Thyroid gland (tissue), 4 donors: ENCODE measurements around the gene MCF2L. TPM values are rescaled to one million over a fixed set of nuclear protein-coding genes. Genes with fewer than 3 reads are reported as not detected.

Experiments
- DNase-seq, 2 donors: peaks; one replicate each; pipeline ENCODE4 v3.0.0-alpha.2; 2019
- H3K27ac ChIP-seq, 3 donors: fragments of 200-600 bp; sonication (generic); 1 replicate in 2 of 3; 2 replicates in 1 of 3; pipeline ENCODE4 v1.5.1; 2016 to 2019; ENCODE audit warnings: mild to moderate bottlenecking in 1 of 3, moderate library complexity in 1 of 3
- H3K27me3 ChIP-seq: fragments of 200-600 bp; sonication (generic); one replicate; pipeline ENCODE4 v1.5.1; 2019
- H3K36me3 ChIP-seq, 2 donors: fragments of 200-600 bp; sonication (generic); one replicate each; pipeline ENCODE4 v1.5.1; 2016 to 2019
- H3K4me1 ChIP-seq, 2 donors: fragments of 200-600 bp; sonication (generic); one replicate each; pipeline ENCODE4 v1.5.1; 2017 to 2019
- H3K4me3 ChIP-seq, 3 donors: fragments of 200-600 bp; sonication (generic); replicated peaks in 1 of 3; 1 replicate in 2 of 3; 2 replicates in 1 of 3; pipeline ENCODE4 v1.5.1; 2016; ENCODE audit warnings: mild to moderate bottlenecking in 1 of 3
- H3K9me3 ChIP-seq: fragments of 200-600 bp; sonication (generic); one replicate; pipeline ENCODE4 v1.5.1; 2017
- POLR2A ChIP-seq, 2 donors: fragments of 450-650 bp; IDR thresholded peaks; one replicate each; pipeline ENCODE4 v1.6.1; 2017; ENCODE audit warnings: antibody characterized with exemption in 2 of 2, mild to moderate bottlenecking in 2 of 2, moderate library complexity in 1 of 2
- WGBS, 2 donors: methylation state at CpG; one replicate each; pipeline ENCODE4 v1.1.5; 2017; 5-methylcytosine and 5-hydroxymethylcytosine counted together
- intact Hi-C: fragments of 100-400 bp; cut with DNase I; formaldehyde crosslinking; loops from one replicate; pipeline ENCODE4 v1.15.1; 2023
- total RNA-seq, 4 donors: library from RNA; depleted of rRNA; stranded (reverse); fragments of >200 nt; gene quantifications; one replicate each; pipeline ENCODE4 v1.2.3, GENCODE V29; 2016
- TF ChIP-seq, protein P1 (sequence below), 6 experiments: fragments of 200-600 bp in 3 of 6; fragments of 450-650 bp in 3 of 6; sonication (generic) in 3 of 6; IDR thresholded peaks; one replicate each; pipeline ENCODE4 v1.5.1; 2016 to 2019; ENCODE audit warnings: antibody characterized with exemption in 6 of 6, mild to moderate bottlenecking in 2 of 6, inconsistent platforms in 1 of 6, moderate library complexity in 1 of 6

MCF2L gene
- total RNA-seq, 4 donors from 2014 or later = 35.6 to 83.4 (median 43.6) TPM

DNA sequence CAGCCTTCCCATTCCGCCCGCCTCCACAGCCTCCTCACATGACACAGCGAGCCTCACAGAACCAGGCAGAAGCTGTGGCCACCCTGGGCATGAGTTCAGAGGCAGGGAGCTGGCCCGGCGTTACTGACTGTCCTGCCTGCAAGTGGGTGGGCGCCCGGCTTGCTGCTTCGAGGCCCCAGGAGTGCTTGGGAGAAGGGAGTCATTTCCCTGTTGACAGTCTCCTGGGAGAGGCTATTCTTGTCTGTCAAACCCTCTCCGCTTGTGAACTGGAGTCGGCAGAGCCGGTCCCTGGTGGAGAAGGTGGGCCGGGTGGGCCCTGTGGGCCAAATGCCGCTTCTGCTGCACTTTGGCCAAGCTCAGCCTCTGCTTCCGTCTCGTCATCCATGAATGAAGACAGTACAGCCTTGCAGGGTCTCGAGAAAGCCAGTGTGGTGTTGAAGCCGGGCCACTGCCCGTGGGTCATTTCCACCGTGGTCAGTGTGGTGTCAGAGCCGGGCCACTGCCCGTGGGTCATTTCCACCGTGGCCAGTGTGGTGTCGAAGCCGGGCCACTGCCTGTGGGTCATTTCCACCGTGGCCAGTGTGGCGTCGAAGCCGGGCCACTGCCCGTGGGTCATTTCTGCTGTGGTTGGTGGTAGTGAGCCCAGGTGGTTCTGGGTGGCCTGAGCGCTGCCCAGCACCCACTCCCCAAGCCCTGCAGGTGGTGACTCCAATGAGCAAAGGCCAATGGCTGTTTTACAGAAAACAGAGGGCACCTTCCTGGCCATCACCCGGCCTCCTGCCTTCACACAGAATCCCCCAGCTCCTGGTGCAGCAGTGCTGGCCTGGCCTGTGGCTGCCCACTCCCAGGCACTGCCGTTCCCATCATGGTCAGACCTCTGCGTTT lies 123.1 kb downstream of the MCF2L start:
- TF ChIP-seq, protein P1, sequence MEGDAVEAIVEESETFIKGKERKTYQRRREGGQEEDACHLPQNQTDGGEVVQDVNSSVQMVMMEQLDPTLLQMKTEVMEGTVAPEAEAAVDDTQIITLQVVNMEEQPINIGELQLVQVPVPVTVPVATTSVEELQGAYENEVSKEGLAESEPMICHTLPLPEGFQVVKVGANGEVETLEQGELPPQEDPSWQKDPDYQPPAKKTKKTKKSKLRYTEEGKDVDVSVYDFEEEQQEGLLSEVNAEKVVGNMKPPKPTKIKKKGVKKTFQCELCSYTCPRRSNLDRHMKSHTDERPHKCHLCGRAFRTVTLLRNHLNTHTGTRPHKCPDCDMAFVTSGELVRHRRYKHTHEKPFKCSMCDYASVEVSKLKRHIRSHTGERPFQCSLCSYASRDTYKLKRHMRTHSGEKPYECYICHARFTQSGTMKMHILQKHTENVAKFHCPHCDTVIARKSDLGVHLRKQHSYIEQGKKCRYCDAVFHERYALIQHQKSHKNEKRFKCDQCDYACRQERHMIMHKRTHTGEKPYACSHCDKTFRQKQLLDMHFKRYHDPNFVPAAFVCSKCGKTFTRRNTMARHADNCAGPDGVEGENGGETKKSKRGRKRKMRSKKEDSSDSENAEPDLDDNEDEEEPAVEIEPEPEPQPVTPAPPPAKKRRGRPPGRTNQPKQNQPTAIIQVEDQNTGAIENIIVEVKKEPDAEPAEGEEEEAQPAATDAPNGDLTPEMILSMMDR (IDR thresholded peaks at IDR 0.05) = no peak
- TF ChIP-seq POLR2A (IDR thresholded peaks at IDR 0.05) = no peak
- no peaks in the 10 kb centered on the region for H3K4me1 ChIP-seq
- DNase-seq = no peak
- intact Hi-C loops = no loop called here
- no peaks in the 10 kb centered on the region for H3K9me3 ChIP-seq
- no peak overlapping the region for H3K4me3 ChIP-seq
- no peaks in the 10 kb centered on the region for H3K27me3 ChIP-seq
- 84 to 93% methylated on average over 21 to 29 of the region's 33 CpGs for WGBS, 2 donors
- no peak overlapping the region for H3K27ac ChIP-seq
- peaks cover 19 to 29% of the 10 kb centered on the region in 2 donors for H3K36me3 ChIP-seq

DNA sequence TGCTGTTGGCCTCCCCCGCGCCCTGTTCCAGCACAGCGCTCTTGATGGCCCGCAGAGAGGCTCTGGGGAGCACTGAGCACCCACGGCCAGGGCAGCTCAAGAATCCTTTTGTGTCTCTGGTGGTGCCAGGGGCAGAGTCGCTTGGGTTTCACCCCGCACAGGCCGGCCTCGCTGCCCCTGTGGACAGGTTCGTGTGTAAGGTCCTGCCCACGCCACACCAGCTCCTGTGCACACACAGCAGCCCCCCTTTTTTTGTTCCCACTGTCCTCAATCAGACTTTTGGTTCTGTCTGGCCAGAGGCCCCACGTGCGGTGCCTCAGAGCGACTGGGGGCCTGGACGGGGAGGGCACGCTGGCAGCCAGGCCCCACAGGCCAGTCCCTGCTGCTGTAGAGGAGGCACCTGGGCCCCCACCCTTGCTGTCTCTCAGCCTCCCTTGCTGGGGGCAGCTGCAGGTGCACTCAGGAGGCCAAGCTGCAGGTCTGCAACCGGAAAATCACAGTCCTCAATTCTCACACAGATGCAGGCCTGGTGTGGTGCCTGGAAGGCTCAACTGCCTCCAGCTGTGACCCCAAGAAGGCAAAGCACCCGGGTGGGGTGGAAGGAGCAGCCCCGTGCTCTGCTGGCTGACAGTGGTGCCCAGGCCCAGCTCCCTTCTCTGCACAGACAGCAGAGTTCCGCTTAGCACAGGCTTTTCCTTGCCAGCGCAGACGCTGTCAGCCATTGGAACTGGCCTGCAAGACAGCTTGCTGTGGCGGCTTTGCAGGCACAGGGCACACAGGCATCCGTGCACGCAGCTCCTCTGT lies 124.0 kb downstream of the MCF2L start:
- Histone ChIP-seq H3K27ac (no peak overlapping the region), H3K27me3 (no peaks in the 10 kb centered on the region), H3K9me3 (no peaks in the 10 kb centered on the region), H3K4me1 (no peaks in the 10 kb centered on the region), H3K4me3 (no peak overlapping the region), H3K36me3 (peaks cover 14 to 20% of the 10 kb centered on the region in 2 donors)
- 94 to 95% methylated on average over 19 to 24 of the region's 25 CpGs for WGBS, 2 donors
- intact Hi-C loops = no loop called here
- no peak for DNase-seq
- no peak for TF ChIP-seq POLR2A (IDR thresholded peaks at IDR 0.05)
- TF ChIP-seq, protein P1 (IDR thresholded peaks at IDR 0.05) = no peak

DNA sequence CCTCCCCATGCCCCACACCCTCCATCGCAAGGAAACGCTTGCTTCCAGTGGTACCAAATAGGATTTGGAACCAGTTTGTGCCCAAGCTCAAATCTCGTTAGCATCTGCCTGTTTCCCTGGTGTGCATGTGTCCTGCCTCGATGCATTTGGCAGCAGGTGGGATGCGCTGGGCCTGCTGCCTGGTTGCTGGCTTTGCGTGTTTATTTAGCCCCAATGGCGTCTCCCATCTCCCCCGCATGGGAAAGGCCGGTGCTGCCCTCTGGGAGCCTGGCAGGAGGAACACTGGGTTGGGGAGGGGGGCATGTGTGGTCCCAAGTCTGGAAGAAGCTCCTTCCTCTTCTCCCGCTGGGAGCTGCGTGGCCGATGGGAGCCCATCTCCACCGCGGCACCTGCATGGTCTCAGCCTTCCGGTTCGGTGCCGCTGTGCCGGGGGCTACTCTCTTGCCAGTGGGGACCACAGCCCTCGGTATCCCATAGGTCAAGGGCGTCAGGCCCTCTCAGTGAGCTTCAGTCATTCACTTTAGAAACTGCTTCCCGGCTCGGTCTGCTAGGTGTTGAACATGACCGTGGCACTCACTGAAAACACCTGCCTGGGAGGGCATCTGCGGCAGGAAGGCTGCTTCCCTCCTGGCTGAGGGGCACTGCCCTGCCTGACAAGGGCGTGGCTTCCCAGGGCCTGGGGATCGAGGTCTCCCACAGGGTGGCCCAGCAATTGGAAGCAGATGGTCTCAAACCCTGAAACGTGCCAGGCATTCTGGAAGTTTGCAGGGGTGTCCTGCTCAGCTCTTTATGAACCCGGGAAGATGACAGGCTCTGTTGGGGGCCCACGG lies 124.8 kb downstream of the MCF2L start:
- intact Hi-C loops = no loop called here
- Histone ChIP-seq H3K27ac (no peak overlapping the region), H3K4me3 (no peak overlapping the region), H3K9me3 (no peaks in the 10 kb centered on the region), H3K36me3 (peaks cover 13 to 14% of the 10 kb centered on the region in 2 donors), H3K27me3 (no peaks in the 10 kb centered on the region), H3K4me1 (no peaks in the 10 kb centered on the region)
- no peak for DNase-seq
- 85 to 94% methylated on average over 7 to 29 of the region's 29 CpGs for WGBS, 2 donors
- TF ChIP-seq POLR2A (IDR thresholded peaks at IDR 0.05) = no peak
- TF ChIP-seq, protein P1 (IDR thresholded peaks at IDR 0.05) = no peak

DNA sequence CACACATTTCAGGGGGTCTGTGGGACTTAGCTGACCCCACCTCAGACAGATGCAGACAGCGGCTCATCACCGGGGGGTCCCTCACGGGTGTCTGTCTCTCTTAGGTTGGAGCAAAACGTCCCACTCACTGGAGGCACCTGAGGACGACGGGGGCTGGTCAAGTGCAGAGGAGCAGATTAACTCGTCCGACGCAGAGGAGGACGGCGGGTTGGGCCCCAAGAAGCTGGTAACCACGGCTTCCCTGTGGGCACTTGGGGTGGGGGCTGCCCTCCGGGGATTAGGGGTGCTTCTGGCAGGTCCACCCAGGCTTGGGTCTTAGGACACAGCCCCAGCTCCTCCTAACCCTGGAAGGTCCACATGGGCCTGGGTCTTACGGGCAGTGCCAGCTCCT lies 125.4 kb downstream of the MCF2L start:
- no peak for DNase-seq
- no peaks in the 10 kb centered on the region for H3K9me3 ChIP-seq
- no peak overlapping the region for H3K27ac ChIP-seq
- no peaks in the 10 kb centered on the region for H3K4me1 ChIP-seq
- no peak overlapping the region for H3K4me3 ChIP-seq
- no peak for TF ChIP-seq POLR2A (IDR thresholded peaks at IDR 0.05)
- TF ChIP-seq, protein P1 (IDR thresholded peaks at IDR 0.05) = no peak
- WGBS, 2 donors = 83% methylated on average over 14 of the region's 14 CpGs; no CpG with 5 or more reads in 1 of the 2 donors
- H3K27me3 ChIP-seq = no peaks in the 10 kb centered on the region
- H3K36me3 ChIP-seq = peaks cover 11 to 14% of the 10 kb centered on the region in 2 donors
- intact Hi-C loops = no loop called here
